Measurements from ENCODE around the gene MMP14. TPM values are rescaled to one million over a fixed set of nuclear protein-coding genes. Genes with fewer than 3 reads are reported as not detected.

The MMP14 gene
- total and polyA plus RNA-seq, 2 of the 13 experiments (the other 11 are each of a cell fraction or from before 2014, with no cell fraction given): 5.2 to 9.8 TPM

- TF ChIP-seq ZSCAN5A (CRISPR knock-in tag; IDR thresholded peaks at IDR 0.05; ENCODE audit: borderline replicate concordance): 0 out of 2 replicates have a peak, but pooled peaks have one; percentile 30
- peak; percentile 2; the same call in 1 of the 2 replicates for TF ChIP-seq ZNF879 (CRISPR knock-in tag; IDR thresholded peaks at IDR 0.05)
- 0 out of 2 replicates have a peak, but pooled peaks have one; percentile 20 for TF ChIP-seq ISX (CRISPR knock-in tag; conservative IDR thresholded peaks at IDR 0.05)
- TF ChIP-seq ZNF512 (CRISPR knock-in tag; IDR thresholded peaks at IDR 0.05): 0 out of 2 replicates have a peak, but pooled peaks have one; percentile 43
Measured at GRCh38 chr14:22837750-22838538, 1.6 kb downstream of the MMP14 start (continued).

- CTCF ChIA-PET (ENCODE audit: low intra/inter-chr PET ratio, low total read pairs): no interaction called here
- no peak for FAIRE-seq
- peak; percentile 7 for ATAC-seq
- TF ChIP-seq ZNF143 (CRISPR knock-in tag; IDR thresholded peaks at IDR 0.05) (no peak), ZNF337 (CRISPR knock-in tag; IDR thresholded peaks at IDR 0.05; ENCODE audit: borderline replicate concordance, low read depth) (no peak), ZNF343 (CRISPR knock-in tag; IDR thresholded peaks at IDR 0.05) (0 out of 2 replicates have a peak, but pooled peaks have one; percentile 23), HMGXB4 (CRISPR knock-in tag; IDR thresholded peaks at IDR 0.05; ENCODE audit: borderline replicate concordance in 1 of 2, low read depth in 1 of 2) (peak in 1 of 2 experiments; percentile 36; a peak in 1 of 4 replicates), ZSCAN29 (CRISPR knock-in tag; conservative IDR thresholded peaks at IDR 0.05) (0 out of 2 replicates have a peak, but pooled peaks have one; percentile 69), MATR3 (CRISPR knock-in tag; IDR thresholded peaks at IDR 0.05) (0 out of 2 replicates have a peak, but pooled peaks have one; percentile 60), SNAPC5 (CRISPR knock-in tag; IDR thresholded peaks at IDR 0.05; ENCODE audit: borderline replicate concordance) (no peak)
Measured at GRCh38 chr14:22838631-22839041, 2.3 kb downstream of the MMP14 start.

More at GRCh38 chr14:22838631-22839041, 2.3 kb downstream of the MMP14 start:
- DNase-seq (ENCODE audit: low spot score): no peak
- Histone ChIP-seq H2AFZ (ENCODE audit: low read length) (no peak overlapping the region), H3K9me3 (ENCODE audit: low read length) (no peaks in the 10 kb centered on the region), H4K20me1 (ENCODE audit: insufficient read depth, low read length) (no peaks in the 10 kb centered on the region), H3K27ac (ENCODE audit: extremely low read length, insufficient read depth, low read length) (no peak overlapping the region), H3K9ac (ENCODE audit: insufficient read depth, low read depth, low read length) (no peak overlapping the region), H3K4me1 (ENCODE audit: insufficient read depth, low read length) (peaks cover 41% of the 10 kb centered on the region), H3K36me3 (replicated peaks in 1 of 2; ENCODE audit: control insufficient read depth in 1 of 2, insufficient read depth in 2 of 2, low read length in 2 of 2) (peaks cover 7 to 8% of the 10 kb centered on the region in 2 experiments), H3K27me3 (ENCODE audit: control insufficient read depth in 1 of 2, insufficient read depth in 2 of 2, low read length in 2 of 2) (peaks cover 0 to 1% of the 10 kb centered on the region in 2 experiments; a peak in 1 of 5 replicates), H3K4me3 (replicated peaks in 1 of 3; ENCODE audit: insufficient read depth in 1 of 3, low read depth in 2 of 3, low read length in 3 of 3) (no peak overlapping the region), H3K4me2 (ENCODE audit: low read depth, low read length) (no peak overlapping the region), H3K79me2 (ENCODE audit: insufficient read depth, low read length) (no peaks in the 10 kb centered on the region)
- POLR2A ChIA-PET: interaction anchor here (1.5 to 3.7 kb wide), 6 partner anchors 8 to 1593 kb away, joined by 3 to 27 read pairs (median 10); partner anchors contain the start of genes LRP10, OXA1L and PRMT5
- BruUV-seq (replicated peaks): no TSS peak
- in situ Hi-C loops (cut with HindIII; ENCODE audit: extremely low pct_ligation_motif_present, low pct_unique_long_range_greater_than_20kb): no loop called here
- intact Hi-C loops (cut with micrococcal nuclease; ENCODE audit: unreplicated experiment): no loop called here
- WGBS (ENCODE audit: low lambda C conversion rate): 83% methylated on average over 6 of the region's 6 CpGs
